ENCODE data around the gene RGS10.
"Not testable (repeated sequence)": the region's sequence is repeated elsewhere in the genome, so short reads cannot be mapped to it uniquely, and the experiment has no call there.

RGS10 gene

GRCh38 chr10:119466655-119467054, 75.9 kb downstream of the RGS10 start:
- DNase-seq, result peak; percentile 38

GRCh38 chr10:119466076-119466475, 76.4 kb downstream of the RGS10 start:
- no peak for DNase-seq

GRCh38 chr10:119465085-119465484, 77.4 kb downstream of the RGS10 start:
- no peak for DNase-seq

- DNase-seq, result not testable (repeated sequence)
Measured at GRCh38 chr10:119463195-119463594, 79.3 kb downstream of the RGS10 start.

GRCh38 chr10:119462773-119463172, 79.7 kb downstream of the RGS10 start:
- no peak for DNase-seq

- DNase-seq, result no peak
Measured at GRCh38 chr10:119461923-119462322, 80.6 kb downstream of the RGS10 start.

- DNase-seq, result peak; percentile 26
Measured at GRCh38 chr10:119461380-119461779, 81.1 kb downstream of the RGS10 start.

- no peak for DNase-seq
Measured at GRCh38 chr10:119460369-119461195, 81.9 kb downstream of the RGS10 start.

DNA sequence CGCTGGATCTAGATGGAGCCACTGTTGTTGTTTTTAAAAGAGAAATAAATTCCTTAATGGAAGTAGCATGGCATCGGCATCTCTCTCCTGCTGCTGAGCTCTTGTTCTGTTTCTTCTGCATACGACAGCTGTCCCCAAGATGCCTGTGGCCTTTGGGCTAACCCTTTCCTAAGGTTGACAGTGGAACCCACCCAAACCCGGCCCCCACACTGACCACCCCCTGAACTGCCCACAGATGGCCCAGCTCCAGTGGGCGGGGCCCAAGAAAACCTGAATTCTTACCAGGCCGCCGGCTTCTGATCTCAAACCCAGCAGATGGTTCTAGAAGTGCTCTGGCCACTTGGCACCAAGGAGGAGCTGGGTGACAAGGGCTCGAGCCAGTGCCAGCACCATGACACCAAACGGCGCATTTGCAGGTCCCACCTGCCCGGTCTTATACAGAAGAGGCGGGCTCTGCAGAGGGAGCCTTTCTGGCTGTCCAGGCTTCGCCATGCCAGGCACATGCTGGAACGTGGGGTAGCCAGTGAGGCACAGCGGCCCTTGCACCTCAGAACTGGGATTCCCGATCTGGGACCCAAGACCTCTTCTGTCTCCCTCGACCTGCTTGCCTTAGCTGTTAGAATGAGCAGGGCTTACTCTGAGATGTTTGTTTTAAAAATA, 82.7 kb downstream of the RGS10 start:
- no peak for DNase-seq

- DNase-seq, result no peak
Measured at GRCh38 chr10:119457966-119458766, 84.4 kb downstream of the RGS10 start.

DNA sequence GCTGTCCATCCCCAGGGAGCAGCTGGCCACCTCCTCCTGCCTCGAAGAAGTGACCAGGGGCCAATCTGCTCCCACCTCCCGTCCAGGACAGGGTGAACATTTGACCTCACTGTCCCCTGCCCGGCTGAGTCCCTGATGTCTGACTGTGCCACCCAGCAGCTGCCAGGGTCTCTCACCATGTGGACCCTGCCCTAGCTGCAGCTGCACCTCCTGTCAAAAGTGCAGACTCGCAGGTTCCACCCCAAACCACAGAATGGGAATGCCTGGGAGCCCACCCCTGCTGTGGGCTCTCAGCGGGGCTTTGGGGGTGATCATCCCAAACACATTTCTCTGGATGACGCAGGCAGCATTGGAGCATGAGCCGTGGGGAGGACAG, 86.1 kb downstream of the RGS10 start:
- DNase-seq, result no peak

GRCh38 chr10:119455609-119456434, 86.7 kb downstream of the RGS10 start:
- no peak for DNase-seq

DNA sequence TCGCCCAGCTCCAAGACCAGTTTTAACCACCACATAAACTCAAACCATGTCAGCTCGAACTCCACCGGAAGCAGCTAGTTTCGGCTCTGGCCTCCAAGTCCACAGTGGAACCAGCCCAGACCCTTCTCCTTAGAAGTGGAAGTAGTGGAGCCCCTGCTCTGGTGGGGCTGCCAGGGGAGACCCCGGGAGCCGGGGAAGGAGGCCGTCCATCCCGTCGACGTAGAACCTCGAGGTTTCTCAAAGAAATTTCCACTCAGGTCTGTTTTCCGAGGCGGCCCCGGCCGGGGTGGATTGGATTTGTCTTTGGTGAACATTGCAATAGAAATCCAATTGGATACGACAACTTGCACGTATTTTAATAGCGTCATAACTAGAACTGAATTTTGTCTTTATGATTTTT, 87.5 kb downstream of the RGS10 start:
- no peak for DNase-seq

DNA sequence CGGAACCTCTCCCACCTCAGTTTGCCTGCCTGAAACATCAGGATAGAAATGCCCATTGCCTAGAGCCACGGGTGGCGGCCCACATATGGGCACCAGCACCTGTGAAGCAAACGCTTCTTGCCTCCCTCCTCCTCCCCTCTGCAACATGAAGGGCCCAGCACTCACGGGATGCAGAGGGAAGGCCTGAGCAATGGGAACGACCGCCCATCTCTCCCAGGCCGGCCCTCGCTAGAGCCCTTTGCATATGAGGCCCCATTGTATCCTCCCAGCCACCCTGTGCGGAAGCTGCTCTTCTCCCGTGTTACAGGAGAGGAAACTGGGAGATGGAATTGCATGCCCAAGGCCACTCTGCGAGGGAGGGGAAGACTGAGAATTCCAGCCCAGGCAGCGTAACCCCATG, 88.2 kb downstream of the RGS10 start:
- no peak for DNase-seq

DNA sequence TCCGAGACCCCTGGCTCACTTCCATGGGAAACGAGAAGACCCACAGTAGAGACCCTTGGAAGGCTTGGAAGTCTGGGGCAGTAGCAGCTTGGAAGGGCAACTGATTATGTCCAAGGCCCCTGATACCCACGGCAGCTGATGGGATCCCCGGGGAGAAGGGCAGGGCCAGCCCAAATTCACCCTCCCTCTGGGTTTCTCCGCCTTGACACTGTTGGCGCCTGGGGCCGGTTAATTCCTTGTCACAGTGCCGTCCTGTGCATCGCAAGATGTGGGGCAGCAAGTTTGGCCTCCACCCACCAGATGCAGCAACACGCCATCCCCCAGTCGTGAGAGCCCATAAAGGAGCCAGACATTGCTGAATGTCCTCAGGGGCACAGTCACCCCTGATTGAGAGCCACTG, 89.2 kb downstream of the RGS10 start:
- no peak for DNase-seq

GRCh38 chr10:119452396-119452795, 90.1 kb downstream of the RGS10 start:
- DNase-seq, result no peak

DNA sequence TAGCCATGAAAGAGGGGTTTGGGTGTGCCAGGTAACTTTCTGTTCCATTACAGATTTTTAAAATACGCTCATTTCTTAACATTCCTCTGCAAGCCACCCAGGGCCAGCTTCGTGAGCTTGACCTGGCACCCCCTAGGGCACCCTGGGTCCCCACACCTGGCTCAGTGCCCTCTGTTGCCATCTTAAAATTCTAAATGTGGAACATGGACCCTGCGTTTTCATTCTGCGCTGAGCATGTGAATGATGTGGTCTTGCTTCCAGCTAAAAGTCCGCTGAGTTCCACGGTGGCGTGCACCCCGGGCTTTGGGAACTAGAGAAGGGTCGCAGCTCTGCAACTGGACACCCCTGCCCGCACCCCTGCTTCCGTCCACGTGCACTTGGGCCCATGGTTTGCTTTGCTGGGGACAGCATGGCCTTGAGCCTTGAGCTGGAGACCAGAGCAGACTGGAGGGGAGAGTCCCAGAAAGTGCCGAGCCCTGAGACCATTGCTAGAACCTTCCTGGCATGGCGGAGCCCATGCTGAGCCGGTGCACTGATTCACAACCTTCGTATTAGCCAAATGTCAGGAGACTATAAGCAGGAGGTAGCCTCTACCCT, 91.1 kb downstream of the RGS10 start:
- DNase-seq, result no peak

DNA sequence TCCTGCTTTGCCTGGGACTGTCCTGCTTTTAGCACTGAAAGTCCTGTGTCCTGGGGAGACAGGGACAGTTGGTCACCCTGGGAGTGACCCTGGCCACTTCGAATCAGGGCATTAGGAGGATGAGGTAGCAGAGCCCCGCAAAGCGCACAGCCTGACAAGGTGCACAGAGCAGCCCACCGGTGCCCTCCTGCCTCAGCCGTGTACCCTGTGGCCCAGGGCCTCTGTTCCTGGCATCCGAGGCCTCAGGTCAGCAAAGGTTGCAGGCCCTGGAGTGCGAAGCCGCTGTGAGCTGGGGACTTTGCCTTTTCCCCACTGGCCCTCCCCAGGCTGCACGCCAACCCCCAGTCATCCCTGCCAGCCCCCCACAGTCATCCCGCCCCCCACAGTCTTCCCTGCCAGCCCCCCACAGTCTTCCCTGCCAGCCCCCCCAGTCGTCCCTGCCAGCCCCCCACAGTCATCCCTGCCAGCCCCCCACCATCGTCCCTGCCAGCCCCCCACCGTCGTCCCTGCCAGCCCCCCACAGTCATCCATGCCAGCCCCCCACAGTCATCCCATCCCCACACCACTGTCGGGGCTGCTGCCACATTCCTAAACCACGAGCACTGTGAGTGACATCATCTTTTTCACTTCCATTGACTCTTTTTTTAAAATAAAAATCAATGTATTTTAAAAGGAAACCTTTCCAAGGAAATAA, 91.8 kb downstream of the RGS10 start:
- DNase-seq, result no peak
